Lower leg skin (tissue), 3 donors: ENCODE measurements around the gene USF1.

Experiments
- CTCF ChIP-seq, 3 donors: fragments of 450-650 bp; IDR thresholded peaks; one replicate each; pipeline ENCODE4 v1.5.1; 2016; ENCODE audit warnings: antibody characterized with exemption in 3 of 3, mild to moderate bottlenecking in 3 of 3, moderate library complexity in 2 of 3
- POLR2A ChIP-seq, 2 donors: fragments of 450-650 bp; IDR thresholded peaks; one replicate each; pipeline ENCODE4 v1.6.1; 2016 to 2017; ENCODE audit warnings: antibody characterized with exemption in 2 of 2, mild to moderate bottlenecking in 1 of 2, moderate library complexity in 1 of 2

- TF ChIP-seq CTCF (IDR thresholded peaks at IDR 0.05) (no peak), POLR2A (IDR thresholded peaks at IDR 0.05) (no peak)
Observed at GRCh38 chr1:161054805-161055204, 9.0 kb upstream of the USF1 start.
